Activated naive CD4-positive, alpha-beta T cell treated with anti-CD3 and anti-CD28 coated beads, Interleukin-2, amount 50 U/mL, for 16 hours (primary cell): ENCODE measurements around the gene ZMAT2.
A peak's percentile ranks its signal among the peaks of the same experiment; 100 is the strongest.
"Not testable (repeated sequence)": the region's sequence is repeated elsewhere in the genome, so short reads cannot be mapped to it uniquely, and the experiment has no call there.

Experiments used
- DNase-seq: peaks from one replicate; pipeline ENCODE4 v3.0.0-alpha.2; 2020

ZMAT2 gene

GRCh38 chr5:140710899-140711552 is 10.8 kb downstream of the ZMAT2 start:
- peak; percentile 78 for DNase-seq

- DNase-seq: no peak
These were observed 11.5 kb downstream of the ZMAT2 start for GRCh38 chr5:140711794-140712193.

GRCh38 chr5:140713562-140714094 is 13.4 kb downstream of the ZMAT2 start:
- no peak for DNase-seq

- not testable (repeated sequence) for DNase-seq
These were observed 16.0 kb downstream of the ZMAT2 start for GRCh38 chr5:140716238-140716637.

- DNase-seq: no peak
These were observed 18.0 kb downstream of the ZMAT2 start for GRCh38 chr5:140718266-140718592.

GRCh38 chr5:140720738-140721137 is 20.5 kb downstream of the ZMAT2 start:
- DNase-seq: not testable (repeated sequence)

- DNase-seq: not testable (repeated sequence)
These were observed 21.1 kb downstream of the ZMAT2 start for GRCh38 chr5:140721395-140721794.

- peak; percentile 67 for DNase-seq
These were observed 25.7 kb downstream of the ZMAT2 start for GRCh38 chr5:140725799-140726471.

GRCh38 chr5:140733098-140733497 is 32.9 kb downstream of the ZMAT2 start:
- no peak for DNase-seq

- DNase-seq: no peak
These were observed 34.1 kb downstream of the ZMAT2 start for GRCh38 chr5:140734354-140734753.

- DNase-seq: no peak
These were observed 37.2 kb downstream of the ZMAT2 start for GRCh38 chr5:140737486-140737885.

GRCh38 chr5:140741967-140742366 is 41.7 kb downstream of the ZMAT2 start:
- no peak for DNase-seq

- DNase-seq: no peak
These were observed 53.3 kb downstream of the ZMAT2 start for GRCh38 chr5:140753561-140753960.
